Activated T-helper 1 cell treated with anti-CD3 and anti-CD28 coated beads, Interleukin-12 subunit alpha, Interleukin-12 subunit beta, Interleukin-2, Interleukin-4 antibody, amounts not matched to agents 30 ng/mL and 10 ng/mL and 1 ng/mL, durations not matched to agents 14 hours and 24 hours and 36 hours (primary cell): ENCODE measurements around the gene CD37. TPM values are rescaled to one million over a fixed set of nuclear protein-coding genes. Genes with fewer than 3 reads are reported as not detected.

Experiments used
- DNase-seq: peaks from one replicate; pipeline ENCODE4 v3.0.0; 2021; ENCODE audit warnings: low spot score
- H3K27ac Mint-ChIP-seq: one replicate; pipeline ENCODE4 v1.8.0; 2021; ENCODE audit warnings: mild to moderate bottlenecking, mixed read lengths
- H3K27me3 Mint-ChIP-seq: one replicate; pipeline ENCODE4 v1.8.0; 2022; ENCODE audit warnings: mild to moderate bottlenecking, moderate library complexity, mixed read lengths; ENCODE audit not compliant: insufficient read depth
- H3K36me3 Mint-ChIP-seq: one replicate; pipeline ENCODE4 v1.8.0; 2021; ENCODE audit warnings: low read depth, mixed read lengths
- H3K4me1 Mint-ChIP-seq: one replicate; pipeline ENCODE4 v1.8.0; 2021; ENCODE audit warnings: low read depth, mixed read lengths
- H3K4me3 Mint-ChIP-seq: one replicate; pipeline ENCODE4 v1.8.0; 2021; ENCODE audit warnings: mild to moderate bottlenecking, moderate library complexity, mixed read lengths
- H3K9me3 Mint-ChIP-seq: one replicate; pipeline ENCODE4 v1.8.0; 2021; ENCODE audit warnings: mixed read lengths
- intact Hi-C: fragments of 100-400 bp; cut with micrococcal nuclease; formaldehyde crosslinking; loops from one replicate; pipeline ENCODE4 v1.15.1; 2024
- total RNA-seq: library from RNA; stranded (reverse); gene quantifications from 2 replicates; pipeline ENCODE4 v1.2.3, GENCODE V29; 2022

The CD37 gene
- total RNA-seq, 1 donor from 2014 or later = 129 TPM

- H3K27ac Mint-ChIP-seq = no peak overlapping the region
- H3K27me3 Mint-ChIP-seq = peaks cover 13% of the 10 kb centered on the region
- H3K4me1 Mint-ChIP-seq = no peaks in the 10 kb centered on the region
- no peak for DNase-seq
- H3K36me3 Mint-ChIP-seq = no peaks in the 10 kb centered on the region
- H3K9me3 Mint-ChIP-seq = peaks cover 10% of the 10 kb centered on the region
- intact Hi-C loops = no loop called here
- H3K4me3 Mint-ChIP-seq = no peak overlapping the region
These were observed 47.4 kb downstream of the CD37 start for GRCh38 chr19:49382639-49383038.

- no peak for DNase-seq
- Mint-ChIP-seq H3K9me3 (peaks cover 10% of the 10 kb centered on the region), H3K4me1 (no peaks in the 10 kb centered on the region), H3K4me3 (no peak overlapping the region), H3K27me3 (peaks cover 12% of the 10 kb centered on the region), H3K36me3 (no peaks in the 10 kb centered on the region), H3K27ac (no peak overlapping the region)
- intact Hi-C loops = no loop called here
These were observed 48.4 kb downstream of the CD37 start for GRCh38 chr19:49383599-49383998.

GRCh38 chr19:49387936-49388372 is 52.7 kb downstream of the CD37 start, which contains the start of gene KASH5:
TSS of gene KASH5 (plus strand) at chr19:49388249. CDS start at chr19:49390884, 2,635 bp downstream.
- Mint-ChIP-seq H3K4me3 (no peak within 1 kb of the TSS), H3K9me3 (peaks cover 4% of the 10 kb centered on the region), H3K27me3 (peaks cover 8% of the 10 kb centered on the region), H3K4me1 (peaks cover 12% of the 10 kb centered on the region), H3K36me3 (no peaks in the 10 kb centered on the region), H3K27ac (no peak within 1 kb of the TSS)
- intact Hi-C loops = no loop called here
- peak; percentile 62 for DNase-seq

- intact Hi-C loops = no loop called here
- H3K4me1 Mint-ChIP-seq = peaks cover 12% of the 10 kb centered on the region
- H3K27me3 Mint-ChIP-seq = peaks cover 3% of the 10 kb centered on the region
- H3K27ac Mint-ChIP-seq = no peak overlapping the region
- no peaks in the 10 kb centered on the region for H3K36me3 Mint-ChIP-seq
- DNase-seq = no peak
- no peak overlapping the region for H3K4me3 Mint-ChIP-seq
- H3K9me3 Mint-ChIP-seq = no peaks in the 10 kb centered on the region
These were observed 54.2 kb downstream of the CD37 start for GRCh38 chr19:49389406-49389805.

Other genes starting within 250 kb of the CD37 start
- 259 and 272 TPM in 2 replicates for gene SNRNP70, start 250.0 kb upstream of the CD37 start, total RNA-seq
- gene LIN7B, start 221.0 kb upstream of the CD37 start, total RNA-seq = 4.9 and 7.8 TPM in 2 replicates
- gene C19orf73, start 216.3 kb upstream of the CD37 start, total RNA-seq = 2.6 and 2.9 TPM in 2 replicates
- 5.0 TPM in 2 replicates for gene PPFIA3, start 215.9 kb upstream of the CD37 start, total RNA-seq
- gene HRC, start 180.0 kb upstream of the CD37 start, total RNA-seq = not detected in 2 replicates
- gene TRPM4, start 177.6 kb upstream of the CD37 start, total RNA-seq = 1.4 and 2.0 TPM in 2 replicates
- 0.44 and 1.5 TPM in 2 replicates for gene SLC6A16, start 10.2 kb upstream of the CD37 start, total RNA-seq
- not detected in 2 replicates for gene TEAD2, start 27.0 kb downstream of the CD37 start, total RNA-seq
- not detected in 2 replicates for gene DKKL1, start 28.5 kb downstream of the CD37 start, total RNA-seq
- gene KASH5, start 52.8 kb downstream of the CD37 start, total RNA-seq = 0.15 TPM in 1 of 2 replicates, not detected in the other
- gene PTH2, start 88.0 kb downstream of the CD37 start, total RNA-seq = not detected in 2 replicates
- not detected in 2 replicates for gene GFY, start 90.0 kb downstream of the CD37 start, total RNA-seq
- gene SLC17A7, start 106.1 kb downstream of the CD37 start, total RNA-seq = 0.16 TPM in 1 of 2 replicates, not detected in the other
- gene PIH1D1, start 116.4 kb downstream of the CD37 start, total RNA-seq = 124 and 126 TPM in 2 replicates
- 23.1 and 24.5 TPM in 2 replicates for gene ALDH16A1, start 117.8 kb downstream of the CD37 start, total RNA-seq
- 58.4 and 65.4 TPM in 2 replicates for gene FLT3LG, start 138.8 kb downstream of the CD37 start, total RNA-seq
- 2,876 and 2,988 TPM in 2 replicates for gene RPL13A, start 152.2 kb downstream of the CD37 start, total RNA-seq
- 1,890 and 1,927 TPM in 2 replicates for gene RPS11, start 161.0 kb downstream of the CD37 start, total RNA-seq
- gene FCGRT, start 177.3 kb downstream of the CD37 start, total RNA-seq = 0.88 and 1.1 TPM in 2 replicates
- 2.0 and 2.1 TPM in 2 replicates for gene RCN3, start 192.6 kb downstream of the CD37 start, total RNA-seq
- 72.1 and 77.5 TPM in 2 replicates for gene NOSIP, start 245.2 kb downstream of the CD37 start, total RNA-seq
- gene PRRG2, start 245.9 kb downstream of the CD37 start, total RNA-seq = 0.59 and 1.2 TPM in 2 replicates